ENCODE results near the gene ELFN1. TPM values are rescaled to one million over a fixed set of nuclear protein-coding genes. Genes with fewer than 3 reads are reported as not detected.

The ELFN1 gene
- total and polyA plus RNA-seq, 9 of the 15 experiments (the other 6 are each of a cell fraction or from before 2014, with no cell fraction given), result 0.04 to 0.64 (median 0.18) TPM; not detected in 2

GRCh38 chr7:1713502-1714484 lies 43.7 kb downstream of the ELFN1 start (continued):
- TF ChIP-seq RB1 (IDR thresholded peaks at IDR 0.05; ENCODE audit: low read depth) (no peak), KLF16 (IDR thresholded peaks at IDR 0.05) (peak; percentile 30; the same call in 1 of the 2 replicates), ZSCAN32 (CRISPR knock-in tag; IDR thresholded peaks at IDR 0.05) (no peak), SMAD1 (IDR thresholded peaks at IDR 0.05; ENCODE audit: low read depth, low read length, partially characterized antibody) (no peak), HOXB6 (CRISPR knock-in tag; IDR thresholded peaks at IDR 0.05; ENCODE audit: borderline replicate concordance) (no peak), ZNF384 (IDR thresholded peaks at IDR 0.05; ENCODE audit: low read depth, low read length) (no peak), CBX8 (IDR thresholded peaks at IDR 0.05; ENCODE audit: borderline replicate concordance, extremely low read depth, low read depth, low read length, poor library complexity, severe bottlenecking) (no peak), EZH2 (IDR thresholded peaks at IDR 0.05; ENCODE audit: borderline replicate concordance, low read depth, low read length) (no peak), TEAD4 (IDR thresholded peaks at IDR 0.05; ENCODE audit: low read length) (0 out of 2 replicates have a peak, but pooled peaks have one; percentile 28), TEAD4 (CRISPR knock-in tag; IDR thresholded peaks at IDR 0.05; ENCODE audit: borderline replicate concordance) (no peak), PRDM10 (IDR thresholded peaks at IDR 0.05; ENCODE audit: partially characterized antibody) (no peak), ZKSCAN8 (CRISPR knock-in tag; IDR thresholded peaks at IDR 0.05) (no peak), ZHX1 (conservative IDR thresholded peaks at IDR 0.05; ENCODE audit: low read length) (no peak), NFIC (IDR thresholded peaks at IDR 0.05) (no peak), TFAP4 (CRISPR knock-in tag; IDR thresholded peaks at IDR 0.05; ENCODE audit: borderline replicate concordance) (peak; percentile 95), MTA1 (IDR thresholded peaks at IDR 0.05; ENCODE audit: borderline replicate concordance) (no peak), GABPA (tag; conservative IDR thresholded peaks at IDR 0.05; ENCODE audit: low read depth) (no peak)
